ENCODE data around the gene PSAPL1.

Gene PSAPL1

GRCh38 chr4:7395645-7396044 is 39.1 kb downstream of the PSAPL1 start:
- DNase-seq, result no peak

GRCh38 chr4:7394681-7395451 is 39.9 kb downstream of the PSAPL1 start:
- DNase-seq, result no peak

DNA sequence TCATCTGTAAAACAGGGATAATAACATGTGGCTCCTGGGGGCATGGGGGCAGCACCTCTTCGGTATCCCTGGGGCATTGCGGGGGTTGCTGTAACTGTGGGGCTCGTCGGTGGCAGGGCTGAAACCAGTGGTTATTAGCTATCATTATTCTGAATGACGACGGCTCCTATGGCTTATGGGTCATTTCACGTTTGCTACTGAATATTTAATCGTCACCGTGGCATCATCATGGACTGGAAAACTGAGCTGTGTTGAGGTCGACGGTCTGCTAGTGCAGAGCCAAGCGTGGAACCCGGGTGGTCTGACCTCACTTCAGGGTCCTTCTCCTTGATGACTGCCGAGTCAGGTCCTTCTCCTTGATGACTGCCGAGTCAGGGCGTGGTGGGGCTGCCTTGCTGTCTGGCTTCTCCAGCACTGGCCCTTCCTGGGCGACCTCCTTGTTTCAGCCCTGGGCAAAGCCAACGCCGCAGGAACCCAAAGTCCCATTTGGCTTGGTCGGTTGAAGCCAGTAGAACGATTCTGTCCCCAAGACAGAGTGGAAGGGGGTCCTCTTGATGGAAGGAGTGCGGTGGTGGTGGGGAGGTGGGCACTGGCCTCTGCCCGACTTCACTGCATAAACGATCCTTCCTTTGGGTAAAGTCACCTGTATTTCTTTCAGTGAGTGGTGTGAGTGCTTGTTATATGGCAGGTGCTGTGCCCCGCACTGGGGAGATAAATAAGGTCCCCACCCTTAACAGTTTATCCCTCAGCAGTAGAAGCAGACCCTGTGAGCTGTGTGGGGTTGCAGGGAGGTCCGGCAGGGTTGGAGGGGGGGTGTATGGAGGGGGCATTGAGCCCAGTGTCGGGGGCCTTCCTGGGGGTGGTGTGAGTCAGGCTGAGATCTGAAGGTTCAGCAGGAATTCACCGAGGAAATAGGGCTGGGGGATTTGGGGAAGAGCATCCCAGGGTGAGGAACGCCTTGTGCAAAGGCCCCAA is 40.8 kb downstream of the PSAPL1 start:
- DNase-seq, result no peak

DNA sequence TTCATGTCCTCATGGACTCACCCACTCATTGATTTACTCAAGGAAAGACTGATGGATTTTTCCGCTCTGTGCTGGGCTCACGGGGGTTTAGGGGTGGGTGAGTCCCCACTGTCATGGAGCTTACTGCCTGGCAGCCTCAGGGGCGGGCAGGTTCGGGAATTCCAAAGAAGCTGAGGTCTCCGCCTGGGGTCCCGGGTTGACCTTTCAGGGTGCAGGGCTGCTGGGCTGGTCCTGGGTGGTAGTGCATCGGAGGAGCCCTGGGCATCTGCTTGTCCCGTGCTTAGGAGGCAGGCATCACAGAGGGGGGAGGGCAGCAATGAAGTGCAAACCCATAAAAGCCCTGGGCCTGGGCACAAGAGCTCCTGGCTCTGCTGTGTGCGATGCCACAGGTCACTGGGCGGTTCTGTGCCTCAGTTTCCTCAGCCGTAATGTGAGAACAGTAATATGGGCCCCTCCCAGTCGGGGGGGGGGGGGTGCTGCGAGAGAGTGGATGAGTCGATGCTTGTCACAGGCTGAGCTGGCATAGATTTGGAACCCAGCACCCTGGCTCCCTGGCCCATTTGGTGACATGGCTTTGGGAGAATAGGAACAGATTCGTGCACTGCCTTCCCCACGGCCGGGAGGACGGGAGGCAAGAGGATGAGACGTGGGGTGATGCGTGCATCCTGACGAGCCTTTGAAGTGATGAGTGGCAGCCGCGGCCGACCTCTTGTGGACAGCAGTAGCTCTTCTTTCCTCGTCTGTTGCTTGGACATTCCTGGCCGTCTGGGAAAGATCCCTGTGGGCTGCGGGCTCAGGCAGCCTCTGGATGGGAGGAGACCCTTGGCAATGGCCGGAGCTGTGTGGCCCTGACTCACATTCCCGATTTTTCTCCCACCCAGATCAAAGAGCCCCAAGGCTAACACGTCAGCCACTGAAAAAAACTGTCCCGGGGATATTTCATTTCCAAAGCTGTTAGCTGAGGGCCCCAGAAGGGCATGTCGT is 42.0 kb downstream of the PSAPL1 start:
- no peak for DNase-seq

GRCh38 chr4:7391637-7392437 is 42.9 kb downstream of the PSAPL1 start:
- no peak for DNase-seq

- DNase-seq, result no peak
Measured at GRCh38 chr4:7390906-7391636, 43.7 kb downstream of the PSAPL1 start.

DNA sequence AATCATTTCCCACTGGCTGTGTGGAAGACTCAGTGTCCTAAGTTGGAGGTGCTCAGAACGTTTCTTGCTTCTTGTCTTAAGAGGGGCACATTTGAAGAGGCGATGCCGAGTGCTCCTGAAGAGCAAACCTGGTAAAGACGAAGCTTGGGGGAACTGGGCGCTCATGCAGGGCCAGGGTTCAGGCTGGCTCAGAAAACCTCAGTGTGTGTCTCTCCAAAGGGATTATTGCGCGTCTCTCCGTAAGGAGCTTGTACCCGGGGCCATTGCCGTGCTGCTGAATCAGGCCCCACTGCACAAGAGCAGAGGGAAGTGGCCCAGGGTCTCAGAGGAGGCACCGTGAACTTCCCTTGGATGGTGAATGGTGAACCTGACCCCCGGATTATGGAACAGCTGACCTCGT is 44.4 kb downstream of the PSAPL1 start:
- DNase-seq, result no peak

GRCh38 chr4:7389719-7390118 is 45.0 kb downstream of the PSAPL1 start:
- DNase-seq, result no peak

- no peak for DNase-seq
Measured at GRCh38 chr4:7389101-7389701, 45.5 kb downstream of the PSAPL1 start.

DNA sequence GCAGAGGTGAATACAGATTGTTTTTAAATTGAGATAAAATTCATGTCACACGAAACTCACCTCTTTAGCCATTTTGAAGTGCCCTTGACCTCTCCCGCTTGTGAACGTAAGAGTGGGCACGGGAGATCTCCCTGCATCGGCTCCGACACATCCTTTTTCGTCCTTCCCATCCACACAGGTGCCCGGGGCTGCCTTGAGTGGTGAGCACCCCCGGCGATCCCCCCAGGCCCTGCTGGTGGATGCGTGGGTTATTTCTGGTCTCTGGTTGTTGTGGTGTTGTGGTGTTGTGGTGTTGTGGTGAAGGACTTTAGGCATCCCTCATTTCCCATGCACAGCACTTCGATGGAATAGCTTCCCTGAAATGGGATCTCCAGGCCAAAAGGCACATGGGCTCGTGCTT is 46.1 kb downstream of the PSAPL1 start:
- DNase-seq, result no peak

DNA sequence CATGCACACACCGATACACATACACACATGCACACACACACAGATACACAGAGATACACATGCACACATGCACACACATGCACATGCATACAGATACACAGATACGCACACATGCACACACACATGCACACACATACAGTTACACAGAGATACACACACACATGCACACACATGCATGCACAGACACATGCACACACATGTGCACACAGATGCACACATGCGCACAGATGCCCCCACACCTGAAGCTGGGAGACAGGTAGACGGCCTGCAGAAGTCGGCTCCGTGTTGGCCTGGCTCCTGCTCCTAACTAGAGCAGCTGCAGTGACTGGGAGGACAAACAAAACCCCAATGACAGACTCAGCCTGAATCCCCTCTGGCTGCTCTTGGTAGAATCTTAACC is 46.8 kb downstream of the PSAPL1 start:
- DNase-seq, result no peak

GRCh38 chr4:7384929-7385890 is 49.5 kb downstream of the PSAPL1 start:
- no peak for DNase-seq

DNA sequence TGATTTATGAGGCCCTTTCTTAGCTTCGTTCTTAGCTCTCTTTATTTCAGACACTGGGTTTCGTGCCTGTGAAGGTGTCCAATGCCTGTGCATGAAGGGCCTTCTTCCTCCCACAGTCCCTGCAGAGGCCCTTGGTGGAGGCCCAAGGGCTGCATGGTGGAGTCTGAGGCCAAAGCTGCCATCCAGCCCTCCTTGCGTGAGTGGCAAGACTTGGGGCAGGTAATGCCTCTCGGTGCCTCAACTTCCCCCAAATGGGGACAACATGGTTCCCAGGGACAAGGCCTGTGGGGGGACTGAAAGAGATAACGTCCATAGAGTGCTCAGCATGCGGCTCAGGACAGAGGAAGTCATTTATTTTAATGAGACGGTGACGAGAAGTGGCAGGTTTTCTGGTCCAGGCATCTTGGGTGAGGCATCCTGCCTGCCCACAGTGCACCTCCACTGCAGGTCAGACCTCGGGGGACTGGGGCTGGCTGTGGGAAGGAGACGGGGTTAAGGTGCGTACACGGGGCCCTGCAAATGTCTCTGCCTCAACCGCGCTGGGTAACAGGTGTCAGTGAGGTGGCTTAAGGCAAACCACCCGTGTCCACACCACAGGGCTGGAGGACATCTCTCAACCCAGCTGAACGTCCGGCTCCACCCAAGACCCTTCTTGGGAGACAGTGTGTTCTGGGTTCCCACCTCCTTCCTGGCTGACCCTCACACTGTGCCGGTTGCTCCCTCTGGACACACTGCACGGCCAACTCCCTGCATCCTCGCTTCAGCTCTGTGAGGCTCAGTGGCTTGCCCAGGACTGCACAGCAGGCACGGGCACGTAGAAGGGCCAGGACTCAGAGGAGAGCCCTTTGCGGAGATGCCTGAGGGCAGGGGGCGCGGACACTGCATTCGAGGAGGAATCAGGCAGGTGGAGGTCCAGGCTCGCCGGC is 50.5 kb downstream of the PSAPL1 start:
- DNase-seq, result no peak

- no peak for DNase-seq
Measured at GRCh38 chr4:7383266-7383665, 51.5 kb downstream of the PSAPL1 start.

DNA sequence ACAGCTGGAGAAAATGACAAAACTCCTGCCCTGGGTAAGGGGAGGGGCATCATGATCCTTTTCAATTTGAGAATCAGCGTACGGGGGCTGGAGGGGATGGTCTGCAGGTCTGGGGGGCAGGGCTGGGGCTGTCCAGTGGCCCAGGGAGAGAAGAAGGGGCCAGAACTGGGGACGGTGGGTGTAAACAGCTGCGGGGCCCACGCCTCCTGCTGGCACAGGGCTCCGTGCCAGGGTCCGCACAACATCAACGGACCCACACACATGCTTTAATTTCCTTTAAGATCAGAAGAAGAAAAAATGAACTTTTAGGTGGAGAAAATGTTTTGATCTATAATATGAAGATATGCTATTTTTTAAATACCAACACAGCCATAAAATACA is 52.1 kb downstream of the PSAPL1 start:
- no peak for DNase-seq

GRCh38 chr4:7381890-7382633 is 52.7 kb downstream of the PSAPL1 start:
- no peak for DNase-seq

GRCh38 chr4:7381221-7381889 is 53.4 kb downstream of the PSAPL1 start:
- DNase-seq, result no peak
